Stimulated activated CD4-positive, alpha-beta T cell treated with anti-CD3 and anti-CD28 coated beads, Interleukin-4, amount 100 ng/mL, for 4 hours (primary cell): ENCODE data around the gene NPFFR1.

ENCODE experiments used
- DNase-seq, 2 experiments: peaks; one replicate each; pipeline ENCODE4 v3.0.0-alpha.2; 2020

The NPFFR1 gene

DNA sequence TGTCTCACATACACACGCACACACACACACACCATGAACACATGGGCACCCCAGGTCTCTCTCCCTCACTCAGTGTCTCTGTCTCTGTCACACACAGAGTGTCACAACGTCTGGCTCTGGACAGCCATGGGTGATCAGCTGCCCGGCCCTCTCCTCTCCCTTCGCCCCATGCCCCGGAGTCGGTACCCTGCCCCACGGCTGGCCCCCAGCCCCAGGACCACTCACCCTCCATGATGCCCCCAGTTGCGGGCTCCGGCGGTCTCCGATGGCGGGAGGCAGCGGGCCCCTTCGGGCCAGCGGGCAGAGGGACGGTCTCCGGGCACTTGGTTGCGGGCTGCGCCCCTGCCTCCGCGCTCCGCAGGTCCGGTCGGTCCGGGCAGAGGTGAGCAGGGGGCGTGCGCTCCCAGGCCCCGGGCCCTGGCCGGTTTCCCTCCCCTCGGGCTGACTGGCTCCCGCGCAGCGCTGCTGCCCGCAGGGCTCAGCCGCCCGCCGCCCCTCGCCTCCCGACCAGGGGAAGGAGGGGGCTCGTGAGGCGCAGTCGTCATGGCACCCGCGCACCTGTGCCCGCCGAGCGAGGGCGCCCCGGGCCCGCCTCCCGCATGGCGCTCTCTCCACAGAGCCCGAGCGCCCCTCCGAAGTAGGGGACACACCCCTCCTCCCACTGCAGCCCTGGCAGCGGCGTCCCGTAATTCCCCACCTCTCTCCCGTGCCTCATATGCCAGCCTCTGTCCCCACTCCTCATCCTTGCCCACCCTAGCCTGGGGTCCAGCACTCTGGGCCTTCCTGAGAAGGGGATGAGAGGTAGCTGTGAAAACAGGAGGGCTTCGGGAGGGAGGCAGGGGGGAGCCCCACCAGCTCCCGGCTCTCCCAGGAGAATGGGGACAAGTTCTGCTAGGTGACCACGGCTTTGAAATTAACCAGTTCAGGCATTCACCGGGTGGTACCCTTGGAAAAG lies at the start of gene NPFFR1:
TSS of gene NPFFR1 (minus strand) at position 560 of the 955 bp plus-strand sequence. CDS start at position 232, 328 bp downstream.
- DNase-seq, result no peak

DNA sequence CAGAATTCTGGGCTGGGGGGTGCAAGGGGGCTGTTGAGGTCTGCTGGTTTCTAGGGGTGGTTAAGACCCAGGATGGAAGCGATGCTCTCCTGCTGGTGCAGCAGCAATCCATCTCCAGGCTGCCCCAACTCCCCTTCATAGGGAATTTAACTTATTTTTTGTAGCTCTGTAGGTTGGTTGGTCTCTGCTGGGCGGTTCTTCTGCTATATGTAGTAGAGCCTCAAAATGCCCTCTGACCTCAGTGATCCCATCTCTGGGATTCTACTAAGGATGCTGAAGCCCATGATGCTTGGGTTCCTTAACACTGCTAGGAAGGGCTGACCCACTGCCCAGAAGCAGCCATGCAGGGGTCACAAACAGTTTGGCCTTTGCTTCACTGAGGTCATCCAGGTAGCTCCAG lies 49.5 kb upstream of the NPFFR1 start:
- DNase-seq, result no peak

GRCh38 chr10:70331486-70332268 lies 47.9 kb upstream of the NPFFR1 start:
- no peak for DNase-seq

DNA sequence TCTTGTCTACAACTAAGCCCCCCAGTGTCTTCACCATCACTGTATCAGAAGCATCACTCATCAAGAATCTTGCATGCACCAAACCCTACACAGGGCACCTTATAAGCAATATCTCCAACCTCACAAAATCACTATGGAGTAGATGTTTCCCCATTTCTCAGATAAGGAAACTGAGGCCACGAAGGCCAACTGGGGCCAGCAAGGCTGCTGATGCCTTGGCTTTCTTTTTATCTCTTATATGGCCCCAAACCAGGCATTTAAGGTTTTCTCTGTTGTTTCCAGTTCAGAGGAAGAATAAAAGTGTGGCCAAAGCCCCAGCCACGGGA lies 47.3 kb upstream of the NPFFR1 start:
- no peak for DNase-seq

DNA sequence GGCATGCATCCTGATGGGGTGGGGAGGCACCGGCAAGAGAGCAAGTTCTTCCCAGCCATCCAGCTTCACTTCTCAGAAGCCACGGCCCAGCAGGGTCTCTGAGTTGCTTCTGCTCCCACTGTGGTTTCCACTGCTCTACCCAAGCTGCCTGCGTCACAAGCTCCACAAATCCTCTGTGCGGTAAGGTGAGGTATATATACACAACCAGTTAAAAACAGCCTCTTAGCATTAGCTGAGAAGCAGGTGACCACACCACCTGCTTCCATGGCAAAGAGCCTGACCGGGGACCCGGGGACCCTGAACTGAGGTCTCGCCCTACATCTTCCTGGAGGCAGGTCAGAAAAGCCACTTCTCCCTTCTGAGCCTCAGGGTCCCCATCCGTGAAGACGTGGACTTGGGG lies 46.9 kb upstream of the NPFFR1 start:
- no peak for DNase-seq

DNA sequence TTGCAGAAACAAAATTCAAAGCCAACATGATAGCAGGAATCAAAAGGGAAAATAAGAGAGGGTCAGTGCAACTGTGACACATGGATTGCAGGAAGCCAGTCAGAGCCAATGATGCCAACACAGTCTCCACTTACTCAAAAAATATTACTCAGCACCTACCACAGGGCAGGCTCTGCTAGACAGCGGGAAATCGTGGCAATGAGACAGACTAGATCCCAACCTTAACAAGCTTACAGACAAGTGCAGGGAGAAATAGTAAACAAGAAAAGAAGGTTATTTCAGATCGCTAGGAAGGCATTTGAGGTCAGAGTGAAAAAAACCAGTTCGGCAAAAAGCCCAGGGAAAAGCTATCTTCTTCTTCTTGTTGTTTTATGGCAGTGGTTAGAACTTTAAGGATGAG lies 45.2 kb upstream of the NPFFR1 start:
- no peak for DNase-seq

- DNase-seq, result no peak
These were observed 44.2 kb upstream of the NPFFR1 start for GRCh38 chr10:70328018-70328417.

- no peak for DNase-seq
These were observed 41.4 kb upstream of the NPFFR1 start for GRCh38 chr10:70324951-70325781.

GRCh38 chr10:70324339-70324861 lies 40.6 kb upstream of the NPFFR1 start:
- no peak for DNase-seq

DNA sequence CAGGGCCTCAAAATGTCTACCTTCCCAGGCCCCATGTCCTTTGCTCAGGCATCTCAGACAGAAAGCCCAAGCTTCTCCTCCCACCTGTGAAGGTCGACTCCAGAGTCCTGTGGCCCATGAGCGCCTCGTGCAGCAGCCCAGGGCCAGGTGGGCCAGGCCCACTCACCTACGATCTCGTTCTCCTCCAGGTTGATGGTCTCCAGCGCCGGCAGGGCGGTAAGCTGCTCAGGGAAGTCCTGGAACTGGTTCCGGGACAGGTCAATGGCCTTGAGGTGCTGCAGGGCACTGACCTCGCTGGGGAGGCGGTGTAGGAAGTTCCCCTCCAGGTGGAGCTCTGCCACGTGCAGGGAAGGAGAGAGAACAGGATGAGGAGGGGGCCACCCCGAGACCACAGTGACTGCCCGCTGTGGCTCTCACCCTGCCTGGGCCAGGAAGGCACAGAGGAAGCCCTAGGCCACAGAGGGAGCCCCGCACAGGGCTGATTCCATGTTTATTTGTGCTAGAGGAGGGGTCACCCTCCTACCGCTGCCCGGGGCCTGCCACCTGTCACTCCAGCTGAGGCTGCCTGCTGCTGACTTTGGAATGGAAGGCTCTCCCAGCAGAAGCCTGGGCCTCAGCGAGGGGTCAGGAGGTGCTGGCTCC lies 40.0 kb upstream of the NPFFR1 start:
- no peak for DNase-seq

GRCh38 chr10:70323138-70323696 lies 39.4 kb upstream of the NPFFR1 start:
- DNase-seq, result no peak

- no peak for DNase-seq
These were observed 38.4 kb upstream of the NPFFR1 start for GRCh38 chr10:70321897-70322890.

- no peak for DNase-seq
These were observed 37.4 kb upstream of the NPFFR1 start for GRCh38 chr10:70321233-70321632.

DNA sequence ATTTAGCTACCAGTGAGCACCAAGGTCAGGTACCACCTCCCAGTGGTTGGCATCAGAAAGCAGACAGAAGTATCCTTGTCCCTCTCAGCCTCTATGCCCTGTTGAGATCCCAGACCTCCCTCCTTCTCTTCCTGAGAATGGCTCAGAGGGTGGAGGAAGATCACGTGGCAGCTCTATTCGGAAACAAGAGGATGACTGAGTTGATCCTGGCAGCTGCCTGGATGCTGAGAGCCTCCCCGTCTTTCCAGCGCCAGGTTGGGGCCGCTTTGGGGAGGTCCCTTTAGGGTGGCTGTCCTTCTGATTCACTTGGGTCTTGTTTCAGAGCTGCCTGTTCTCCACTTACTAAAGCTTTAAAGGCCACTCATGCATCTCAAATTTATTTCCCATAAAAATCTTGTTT lies 36.9 kb upstream of the NPFFR1 start:
- DNase-seq, result no peak

DNA sequence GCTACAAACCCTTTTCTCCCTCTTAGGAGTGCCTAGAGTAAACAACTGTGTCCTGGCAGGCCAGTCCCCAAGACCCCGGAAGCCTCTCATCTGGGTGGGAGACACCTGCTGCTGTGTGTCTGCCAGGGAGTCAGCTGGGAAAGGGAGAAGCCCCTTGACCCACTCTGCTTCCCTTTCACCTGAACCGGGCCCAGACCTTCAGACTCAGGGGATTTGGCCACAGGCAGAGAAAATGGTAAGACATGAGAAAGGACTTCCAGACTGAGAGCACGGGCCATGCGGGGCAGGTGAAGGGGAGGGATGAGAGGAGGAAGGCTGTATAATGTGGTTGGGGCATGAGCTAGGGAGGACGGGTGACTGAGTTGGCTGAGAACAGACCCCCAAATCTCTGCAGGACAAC lies 36.0 kb upstream of the NPFFR1 start:
- no peak for DNase-seq

DNA sequence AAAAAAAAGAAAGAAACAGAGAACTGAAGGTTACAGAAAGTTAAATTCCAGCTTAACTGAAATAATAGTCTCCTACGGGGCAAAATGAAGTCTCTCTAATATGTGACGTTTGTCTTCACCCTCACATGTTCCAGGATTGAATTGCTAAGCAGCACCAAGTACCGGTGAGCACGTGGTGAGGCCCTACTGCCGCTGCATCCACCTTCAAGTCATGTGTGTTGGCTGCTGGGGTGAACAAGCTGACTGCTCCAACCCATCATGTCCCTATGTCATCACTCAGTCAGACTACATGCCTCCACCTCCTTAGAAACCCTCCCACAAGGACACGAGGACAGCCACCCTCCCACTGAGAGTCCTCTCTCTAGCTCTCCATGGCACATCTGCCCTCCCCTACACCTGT lies 35.4 kb upstream of the NPFFR1 start:
- no peak for DNase-seq

DNA sequence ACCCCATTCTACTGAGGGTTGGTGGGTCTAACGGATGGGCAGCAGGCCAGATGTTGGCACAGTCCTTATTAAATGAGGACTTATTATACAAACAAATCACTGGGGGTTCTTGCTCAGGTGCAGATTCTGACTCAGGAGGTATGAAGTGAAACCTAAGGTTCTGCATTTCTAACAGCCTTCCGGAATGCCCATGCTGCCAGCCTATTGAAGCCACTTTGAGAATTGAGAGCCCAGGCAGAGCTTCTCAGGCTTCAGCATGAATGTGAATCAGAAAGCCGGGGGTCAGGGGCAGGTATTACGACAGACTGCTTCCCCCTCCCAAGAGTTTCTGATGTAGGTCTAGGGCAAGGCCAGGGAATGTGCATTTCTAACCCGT lies 34.1 kb upstream of the NPFFR1 start:
- no peak for DNase-seq

GRCh38 chr10:70317272-70317942 lies 33.6 kb upstream of the NPFFR1 start:
- DNase-seq, result no peak

DNA sequence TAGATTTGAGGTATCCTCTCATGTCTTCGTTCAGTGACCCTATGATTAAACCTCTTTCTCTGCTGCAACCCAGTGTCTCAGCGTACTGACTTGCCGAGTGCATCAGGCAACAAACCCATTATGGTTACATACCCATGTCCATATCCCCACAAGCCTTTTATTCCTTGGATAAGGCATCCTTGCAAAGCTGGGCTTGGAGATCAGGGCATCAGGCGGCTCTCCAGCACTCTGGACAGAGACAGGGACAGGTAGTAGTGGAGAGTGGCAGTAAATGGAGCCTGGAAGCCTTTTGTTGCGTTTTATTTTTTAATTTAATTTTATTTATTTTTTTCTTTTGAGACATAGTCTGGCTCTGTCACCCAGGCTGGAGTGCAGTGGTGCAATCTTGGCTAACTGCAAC lies 32.0 kb upstream of the NPFFR1 start:
- no peak for DNase-seq

DNA sequence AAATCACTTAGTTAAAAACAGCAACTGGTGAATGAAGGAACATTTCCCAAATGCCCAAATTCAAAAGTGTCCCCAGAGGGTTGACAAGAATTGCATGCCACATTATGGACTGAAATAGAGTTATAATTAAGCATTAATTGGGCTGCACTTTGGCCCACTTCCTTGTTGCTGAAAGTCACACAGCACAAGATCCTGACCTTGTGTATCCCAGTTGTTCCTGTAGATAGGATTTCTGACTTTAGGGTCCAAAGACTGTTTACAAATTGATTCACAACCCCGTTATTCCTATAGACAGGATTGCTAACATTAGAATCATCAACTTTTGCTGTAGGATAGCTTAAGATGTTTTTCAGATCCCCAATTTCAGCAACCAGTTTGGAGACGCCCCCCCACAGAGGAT lies 31.5 kb upstream of the NPFFR1 start:
- DNase-seq, result no peak
